ENCODE measurements around the gene RCVRN.

The RCVRN gene

GRCh38 chr17:9883451-9883850 lies 21.6 kb downstream of the RCVRN start:
- Histone ChIP-seq H3K36me3 (no peaks in the 10 kb centered on the region), H3K4me3 (ENCODE audit: low read depth, low read length) (no peak overlapping the region), H3K27me3 (ENCODE audit: insufficient read depth, low read depth, severe bottlenecking) (no peaks in the 10 kb centered on the region), H3K27ac (no peak overlapping the region), H3K9me3 (ENCODE audit: severe bottlenecking) (peaks cover 14% of the 10 kb centered on the region)
- no peak for TF ChIP-seq CTCF (IDR thresholded peaks at IDR 0.05; ENCODE audit: low read depth, low read length)
- DNase-seq, result no peak

GRCh38 chr17:9880582-9880999 lies 24.5 kb downstream of the RCVRN start:
- no peak for TF ChIP-seq CTCF (IDR thresholded peaks at IDR 0.05; ENCODE audit: low read depth, low read length)
- no peak overlapping the region for H3K27ac ChIP-seq

GRCh38 chr17:9878786-9879525 lies 26.1 kb downstream of the RCVRN start:
- no peaks in the 10 kb centered on the region for H3K27me3 ChIP-seq (ENCODE audit: insufficient read depth, low read depth, severe bottlenecking)
- no peak for TF ChIP-seq CTCF (IDR thresholded peaks at IDR 0.05; ENCODE audit: low read depth, low read length)
- H3K36me3 ChIP-seq, result no peaks in the 10 kb centered on the region
- no peak overlapping the region for H3K27ac ChIP-seq
- no peak overlapping the region for H3K4me3 ChIP-seq (ENCODE audit: low read depth, low read length)
- H3K9me3 ChIP-seq (ENCODE audit: severe bottlenecking), result peaks cover 12% of the 10 kb centered on the region
- DNase-seq, result no peak

More at GRCh38 chr17:9880582-9880999, 24.5 kb downstream of the RCVRN start:
- Histone ChIP-seq H3K27me3 (ENCODE audit: insufficient read depth, low read depth, severe bottlenecking) (no peaks in the 10 kb centered on the region), H3K9me3 (ENCODE audit: severe bottlenecking) (peaks cover 14% of the 10 kb centered on the region), H3K4me3 (ENCODE audit: low read depth, low read length) (no peak overlapping the region), H3K36me3 (no peaks in the 10 kb centered on the region)
- DNase-seq, result no peak

GRCh38 chr17:9878356-9878755 lies 26.7 kb downstream of the RCVRN start:
- TF ChIP-seq CTCF (IDR thresholded peaks at IDR 0.05; ENCODE audit: low read depth, low read length), result no peak
- Histone ChIP-seq H3K27me3 (ENCODE audit: insufficient read depth, low read depth, severe bottlenecking) (no peaks in the 10 kb centered on the region), H3K27ac (no peak overlapping the region), H3K36me3 (no peaks in the 10 kb centered on the region), H3K4me3 (ENCODE audit: low read depth, low read length) (no peak overlapping the region), H3K9me3 (ENCODE audit: severe bottlenecking) (peaks cover 8% of the 10 kb centered on the region)
- DNase-seq, result no peak

- no peak for DNase-seq
- no peak for TF ChIP-seq CTCF (IDR thresholded peaks at IDR 0.05; ENCODE audit: low read depth, low read length)
- no peak overlapping the region for H3K27ac ChIP-seq
- H3K36me3 ChIP-seq, result no peaks in the 10 kb centered on the region
- no peak overlapping the region for H3K4me3 ChIP-seq (ENCODE audit: low read depth, low read length)
- H3K27me3 ChIP-seq (ENCODE audit: insufficient read depth, low read depth, severe bottlenecking), result no peaks in the 10 kb centered on the region
- H3K9me3 ChIP-seq (ENCODE audit: severe bottlenecking), result no peaks in the 10 kb centered on the region
These were observed 29.6 kb downstream of the RCVRN start for GRCh38 chr17:9875441-9875840.

- no peak overlapping the region for H3K4me3 ChIP-seq (ENCODE audit: low read depth, low read length)
- H3K27me3 ChIP-seq (ENCODE audit: insufficient read depth, low read depth, severe bottlenecking), result no peaks in the 10 kb centered on the region
- no peak overlapping the region for H3K27ac ChIP-seq
- peak; percentile 28; the same call in 1 of the 2 replicates for TF ChIP-seq CTCF (IDR thresholded peaks at IDR 0.05; ENCODE audit: low read depth, low read length)
- DNase-seq, result no peak
- H3K36me3 ChIP-seq, result no peaks in the 10 kb centered on the region
- H3K9me3 ChIP-seq (ENCODE audit: severe bottlenecking), result no peaks in the 10 kb centered on the region
These were observed 30.3 kb downstream of the RCVRN start for GRCh38 chr17:9874722-9875121.
